Measurements from ENCODE around the gene ERC1.
"Not testable (repeated sequence)": the region's sequence is repeated elsewhere in the genome, so short reads cannot be mapped to it uniquely, and the experiment has no call there.

ERC1 gene

GRCh38 chr12:1046727-1047126 lies 55.7 kb downstream of the ERC1 start:
- Histone ChIP-seq H3K4me3 (ENCODE audit: low read length) (no peak overlapping the region), H3K27me3 (ENCODE audit: control insufficient read depth, insufficient read depth, low read length) (no peaks in the 10 kb centered on the region), H3K4me1 (ENCODE audit: control insufficient read depth, insufficient read depth, low read length) (no peaks in the 10 kb centered on the region), H3K36me3 (ENCODE audit: control insufficient read depth, insufficient read depth, low read length) (no peaks in the 10 kb centered on the region), H3K9ac (ENCODE audit: low read length) (no peak overlapping the region), H3K27ac (ENCODE audit: low read depth, low read length) (no peak overlapping the region)

GRCh38 chr12:1047898-1048660 lies 57.1 kb downstream of the ERC1 start:
- Histone ChIP-seq H3K27me3 (ENCODE audit: control insufficient read depth, insufficient read depth, low read length) (no peaks in the 10 kb centered on the region), H3K27ac (ENCODE audit: low read depth, low read length) (no peak overlapping the region), H3K4me1 (ENCODE audit: control insufficient read depth, insufficient read depth, low read length) (no peaks in the 10 kb centered on the region), H3K9ac (ENCODE audit: low read length) (no peak overlapping the region), H3K36me3 (ENCODE audit: control insufficient read depth, insufficient read depth, low read length) (no peaks in the 10 kb centered on the region), H3K4me3 (ENCODE audit: low read length) (no peak overlapping the region)

GRCh38 chr12:1050059-1050707 lies 59.2 kb downstream of the ERC1 start:
- Histone ChIP-seq H3K4me1 (ENCODE audit: control insufficient read depth, insufficient read depth, low read length) (peaks cover 5% of the 10 kb centered on the region), H3K27ac (ENCODE audit: low read depth, low read length) (no peak overlapping the region), H3K27me3 (ENCODE audit: control insufficient read depth, insufficient read depth, low read length) (no peaks in the 10 kb centered on the region), H3K4me3 (ENCODE audit: low read length) (no peak overlapping the region), H3K9ac (ENCODE audit: low read length) (no peak overlapping the region), H3K36me3 (ENCODE audit: control insufficient read depth, insufficient read depth, low read length) (no peaks in the 10 kb centered on the region)

- not testable (repeated sequence) for H3K4me3 ChIP-seq (ENCODE audit: low read length); H3K36me3 ChIP-seq (ENCODE audit: control insufficient read depth, insufficient read depth, low read length); H3K9ac ChIP-seq (ENCODE audit: low read length); H3K27ac ChIP-seq (ENCODE audit: low read depth, low read length); H3K27me3 ChIP-seq (ENCODE audit: control insufficient read depth, insufficient read depth, low read length); H3K4me1 ChIP-seq (ENCODE audit: control insufficient read depth, insufficient read depth, low read length)
Observed at GRCh38 chr12:1051672-1052071, 60.6 kb downstream of the ERC1 start.

- no peak overlapping the region for H3K27ac ChIP-seq (ENCODE audit: low read depth, low read length)
- H3K9ac ChIP-seq (ENCODE audit: low read length): no peak overlapping the region
- H3K36me3 ChIP-seq (ENCODE audit: control insufficient read depth, insufficient read depth, low read length): no peaks in the 10 kb centered on the region
- peaks cover 5% of the 10 kb centered on the region for H3K4me1 ChIP-seq (ENCODE audit: control insufficient read depth, insufficient read depth, low read length)
- no peaks in the 10 kb centered on the region for H3K27me3 ChIP-seq (ENCODE audit: control insufficient read depth, insufficient read depth, low read length)
- no peak overlapping the region for H3K4me3 ChIP-seq (ENCODE audit: low read length)
Observed at GRCh38 chr12:1053690-1054089, 62.7 kb downstream of the ERC1 start.

- H3K27ac ChIP-seq (ENCODE audit: low read depth, low read length): no peak overlapping the region
- H3K27me3 ChIP-seq (ENCODE audit: control insufficient read depth, insufficient read depth, low read length): no peaks in the 10 kb centered on the region
- H3K4me3 ChIP-seq (ENCODE audit: low read length): no peak overlapping the region
- peaks cover 5% of the 10 kb centered on the region for H3K4me1 ChIP-seq (ENCODE audit: control insufficient read depth, insufficient read depth, low read length)
- H3K9ac ChIP-seq (ENCODE audit: low read length): no peak overlapping the region
- no peaks in the 10 kb centered on the region for H3K36me3 ChIP-seq (ENCODE audit: control insufficient read depth, insufficient read depth, low read length)
Observed at GRCh38 chr12:1054117-1054870, 63.3 kb downstream of the ERC1 start.

GRCh38 chr12:1056390-1056789 lies 65.4 kb downstream of the ERC1 start:
- no peak overlapping the region for H3K4me3 ChIP-seq (ENCODE audit: low read length)
- no peaks in the 10 kb centered on the region for H3K27me3 ChIP-seq (ENCODE audit: control insufficient read depth, insufficient read depth, low read length)
- peaks cover 5% of the 10 kb centered on the region for H3K4me1 ChIP-seq (ENCODE audit: control insufficient read depth, insufficient read depth, low read length)
- no peak overlapping the region for H3K27ac ChIP-seq (ENCODE audit: low read depth, low read length)
- H3K36me3 ChIP-seq (ENCODE audit: control insufficient read depth, insufficient read depth, low read length): no peaks in the 10 kb centered on the region
- no peak overlapping the region for H3K9ac ChIP-seq (ENCODE audit: low read length)

GRCh38 chr12:1058423-1058822 lies 67.4 kb downstream of the ERC1 start:
- H3K36me3 ChIP-seq (ENCODE audit: control insufficient read depth, insufficient read depth, low read length): no peaks in the 10 kb centered on the region
- H3K27me3 ChIP-seq (ENCODE audit: control insufficient read depth, insufficient read depth, low read length): no peaks in the 10 kb centered on the region
- H3K4me1 ChIP-seq (ENCODE audit: control insufficient read depth, insufficient read depth, low read length): peaks cover 5% of the 10 kb centered on the region
- H3K9ac ChIP-seq (ENCODE audit: low read length): no peak overlapping the region
- no peak overlapping the region for H3K4me3 ChIP-seq (ENCODE audit: low read length)
- H3K27ac ChIP-seq (ENCODE audit: low read depth, low read length): no peak overlapping the region

GRCh38 chr12:1059162-1059561 lies 68.1 kb downstream of the ERC1 start:
- H3K36me3 ChIP-seq (ENCODE audit: control insufficient read depth, insufficient read depth, low read length): no peaks in the 10 kb centered on the region
- H3K4me1 ChIP-seq (ENCODE audit: control insufficient read depth, insufficient read depth, low read length): peaks cover 5% of the 10 kb centered on the region
- H3K27ac ChIP-seq (ENCODE audit: low read depth, low read length): no peak overlapping the region
- H3K4me3 ChIP-seq (ENCODE audit: low read length): no peak overlapping the region
- H3K27me3 ChIP-seq (ENCODE audit: control insufficient read depth, insufficient read depth, low read length): no peaks in the 10 kb centered on the region
- H3K9ac ChIP-seq (ENCODE audit: low read length): no peak overlapping the region

GRCh38 chr12:1063852-1064251 lies 72.8 kb downstream of the ERC1 start:
- Histone ChIP-seq H3K9ac (ENCODE audit: low read length) (no peak overlapping the region), H3K4me3 (ENCODE audit: low read length) (no peak overlapping the region), H3K4me1 (ENCODE audit: control insufficient read depth, insufficient read depth, low read length) (no peaks in the 10 kb centered on the region), H3K27ac (ENCODE audit: low read depth, low read length) (no peak overlapping the region), H3K36me3 (ENCODE audit: control insufficient read depth, insufficient read depth, low read length) (no peaks in the 10 kb centered on the region), H3K27me3 (ENCODE audit: control insufficient read depth, insufficient read depth, low read length) (no peaks in the 10 kb centered on the region)

GRCh38 chr12:1064317-1064716 lies 73.3 kb downstream of the ERC1 start:
- no peaks in the 10 kb centered on the region for H3K36me3 ChIP-seq (ENCODE audit: control insufficient read depth, insufficient read depth, low read length)
- H3K9ac ChIP-seq (ENCODE audit: low read length): no peak overlapping the region
- no peaks in the 10 kb centered on the region for H3K27me3 ChIP-seq (ENCODE audit: control insufficient read depth, insufficient read depth, low read length)
- H3K4me3 ChIP-seq (ENCODE audit: low read length): no peak overlapping the region
- H3K4me1 ChIP-seq (ENCODE audit: control insufficient read depth, insufficient read depth, low read length): no peaks in the 10 kb centered on the region
- no peak overlapping the region for H3K27ac ChIP-seq (ENCODE audit: low read depth, low read length)

GRCh38 chr12:1065629-1066028 lies 74.6 kb downstream of the ERC1 start:
- Histone ChIP-seq H3K4me1 (ENCODE audit: control insufficient read depth, insufficient read depth, low read length) (no peaks in the 10 kb centered on the region), H3K4me3 (ENCODE audit: low read length) (no peak overlapping the region), H3K36me3 (ENCODE audit: control insufficient read depth, insufficient read depth, low read length) (no peaks in the 10 kb centered on the region), H3K27me3 (ENCODE audit: control insufficient read depth, insufficient read depth, low read length) (no peaks in the 10 kb centered on the region), H3K9ac (ENCODE audit: low read length) (no peak overlapping the region), H3K27ac (ENCODE audit: low read depth, low read length) (no peak overlapping the region)
